Mononuclear cell (primary cell): ENCODE data around the gene MYO16. TPM values are rescaled to one million over a fixed set of nuclear protein-coding genes. Genes with fewer than 3 reads are reported as not detected.

Source experiments
- H3K27me3 ChIP-seq: 2 replicates; pipeline ENCODE4 v1.6.0; 2011; ENCODE audit warnings: low read length, control low read depth; ENCODE audit not compliant: insufficient read depth
- H3K4me1 ChIP-seq: 2 replicates; pipeline ENCODE4 v1.5.1; 2011; ENCODE audit warnings: mild to moderate bottlenecking, low read length, control low read depth; ENCODE audit not compliant: insufficient read depth
- H3K4me3 ChIP-seq: 2 replicates; pipeline ENCODE4 v1.5.1; 2011; ENCODE audit warnings: mild to moderate bottlenecking, low read length, moderate library complexity
- H3K9me3 ChIP-seq: 2 replicates; pipeline ENCODE4 v1.5.1; 2011; ENCODE audit warnings: low read depth, mild to moderate bottlenecking, control low read depth, low read length
- total RNA-seq: library from RNA; depleted of rRNA; stranded (reverse); fragments of >200 nt; gene quantifications from one replicate; pipeline ENCODE4 v1.2.3, GENCODE V29; 2012

The MYO16 gene
- total RNA-seq, 1 donor = 0.94 TPM

GRCh38 chr13:108632649-108633167, 3.3 kb downstream of the MYO16 start:
- H3K4me3 ChIP-seq = no peak overlapping the region
- H3K4me1 ChIP-seq = no peaks in the 10 kb centered on the region
- H3K9me3 ChIP-seq = no peaks in the 10 kb centered on the region
- H3K27me3 ChIP-seq = no peaks in the 10 kb centered on the region

GRCh38 chr13:108638901-108639300, 9.5 kb downstream of the MYO16 start:
- Histone ChIP-seq H3K27me3 (no peaks in the 10 kb centered on the region), H3K4me3 (no peak overlapping the region), H3K9me3 (no peaks in the 10 kb centered on the region), H3K4me1 (no peaks in the 10 kb centered on the region)

- H3K4me1 ChIP-seq = no peaks in the 10 kb centered on the region
- no peaks in the 10 kb centered on the region for H3K27me3 ChIP-seq
- H3K9me3 ChIP-seq = peaks cover 24% of the 10 kb centered on the region
- no peak overlapping the region for H3K4me3 ChIP-seq
These were observed 14.4 kb downstream of the MYO16 start for GRCh38 chr13:108643646-108644353.

- Histone ChIP-seq H3K4me1 (no peaks in the 10 kb centered on the region), H3K9me3 (peaks cover 24% of the 10 kb centered on the region), H3K4me3 (no peak overlapping the region), H3K27me3 (no peaks in the 10 kb centered on the region)
These were observed 16.0 kb downstream of the MYO16 start for GRCh38 chr13:108645376-108645775.

DNA sequence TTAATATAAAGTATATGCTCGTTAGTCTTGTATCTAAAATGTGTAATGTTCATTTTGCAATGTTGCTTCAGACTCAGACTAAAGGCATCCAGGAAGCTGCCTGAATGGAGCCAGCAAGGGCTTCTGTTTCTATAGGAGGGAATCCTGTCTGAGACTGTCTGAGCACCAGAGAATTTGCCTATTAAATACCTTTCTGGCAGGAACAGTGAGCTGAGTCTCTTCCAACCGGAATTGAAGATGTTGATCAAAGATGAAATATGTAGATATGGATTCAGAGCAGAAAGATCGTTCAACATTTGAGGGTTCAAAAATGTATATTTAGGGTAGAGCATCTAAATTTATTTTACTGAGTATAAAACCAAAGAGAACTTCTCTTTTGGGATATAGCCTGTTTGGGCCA, 20.9 kb downstream of the MYO16 start:
- H3K9me3 ChIP-seq = peaks cover 20% of the 10 kb centered on the region
- no peaks in the 10 kb centered on the region for H3K4me1 ChIP-seq

GRCh38 chr13:108656742-108657141, 27.3 kb downstream of the MYO16 start:
- no peaks in the 10 kb centered on the region for H3K9me3 ChIP-seq
- no peaks in the 10 kb centered on the region for H3K27me3 ChIP-seq
- no peaks in the 10 kb centered on the region for H3K4me1 ChIP-seq
- H3K4me3 ChIP-seq = no peak overlapping the region

More for the DNA sequence above, 20.9 kb downstream of the MYO16 start:
- Histone ChIP-seq H3K4me3 (no peak overlapping the region), H3K27me3 (no peaks in the 10 kb centered on the region)

DNA sequence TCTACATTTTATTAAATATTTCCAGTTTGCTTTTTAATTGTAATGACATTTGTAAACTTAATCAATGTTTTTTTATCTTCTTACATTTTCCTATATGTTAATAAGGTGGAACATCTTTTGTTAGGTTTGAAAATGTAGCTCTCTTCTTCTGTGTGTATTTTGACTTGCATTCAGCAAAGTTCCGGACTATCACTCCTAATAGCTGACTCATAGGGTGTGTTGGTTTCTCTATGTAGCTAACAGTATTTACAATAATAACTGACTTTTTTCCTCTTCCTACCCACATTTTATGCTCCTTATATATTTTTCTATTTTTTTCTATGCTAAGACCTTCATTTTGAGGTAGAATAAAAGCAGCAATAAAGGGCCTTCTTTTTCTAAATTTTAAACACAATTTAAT, 28.1 kb downstream of the MYO16 start:
- no peak overlapping the region for H3K4me3 ChIP-seq
- H3K4me1 ChIP-seq = no peaks in the 10 kb centered on the region
- no peaks in the 10 kb centered on the region for H3K9me3 ChIP-seq
- no peaks in the 10 kb centered on the region for H3K27me3 ChIP-seq

DNA sequence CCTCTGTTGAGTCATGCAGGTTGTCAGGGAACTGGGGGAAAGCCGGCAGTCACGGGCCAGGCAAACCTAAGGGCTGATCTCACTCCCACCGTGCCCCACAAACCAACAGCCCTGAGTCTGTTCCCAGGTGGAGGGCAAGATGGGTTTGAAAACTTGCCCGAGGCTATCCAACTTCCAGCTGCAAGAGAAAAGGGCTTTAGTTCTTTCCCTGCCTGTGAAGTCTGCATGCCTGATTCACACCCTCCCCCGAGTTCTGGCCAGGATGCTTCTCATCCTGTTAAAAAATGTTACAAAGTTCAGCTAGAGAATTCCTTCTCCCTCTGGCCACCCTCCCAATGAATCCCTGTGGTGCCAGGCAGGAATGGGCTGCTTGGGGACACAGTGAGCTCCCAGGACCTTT, 33.1 kb downstream of the MYO16 start:
- Histone ChIP-seq H3K9me3 (no peaks in the 10 kb centered on the region), H3K27me3 (no peaks in the 10 kb centered on the region), H3K4me1 (no peaks in the 10 kb centered on the region)

GRCh38 chr13:108663710-108664109, 34.3 kb downstream of the MYO16 start:
- no peak overlapping the region for H3K4me3 ChIP-seq
- H3K27me3 ChIP-seq = no peaks in the 10 kb centered on the region
- H3K9me3 ChIP-seq = peaks cover 6% of the 10 kb centered on the region
- H3K4me1 ChIP-seq = no peaks in the 10 kb centered on the region

More for the DNA sequence above, 33.1 kb downstream of the MYO16 start:
- H3K4me3 ChIP-seq = no peak overlapping the region

DNA sequence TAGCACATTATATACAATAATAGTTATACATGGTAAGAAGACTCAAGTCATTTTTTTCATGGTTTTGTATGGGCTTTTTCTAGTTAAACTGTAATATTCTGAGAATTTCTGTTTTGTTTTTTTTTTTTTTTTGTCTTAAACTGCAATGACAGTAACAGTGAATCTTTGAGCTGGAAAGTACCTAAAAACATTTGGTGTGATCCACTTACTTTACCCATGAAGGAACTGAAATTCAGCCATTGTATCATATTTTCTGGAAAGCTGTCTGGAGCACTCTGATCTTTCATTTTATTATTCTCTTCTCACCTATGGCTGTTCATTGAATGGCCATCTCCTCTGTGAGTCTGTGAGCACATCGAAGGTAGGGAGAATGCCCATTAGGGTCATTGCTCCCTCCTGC, 37.8 kb downstream of the MYO16 start:
- Histone ChIP-seq H3K4me1 (no peaks in the 10 kb centered on the region), H3K9me3 (peaks cover 10% of the 10 kb centered on the region), H3K4me3 (no peak overlapping the region), H3K27me3 (no peaks in the 10 kb centered on the region)

- H3K27me3 ChIP-seq = no peaks in the 10 kb centered on the region
These were observed 40.0 kb downstream of the MYO16 start for GRCh38 chr13:108669381-108669780.

DNA sequence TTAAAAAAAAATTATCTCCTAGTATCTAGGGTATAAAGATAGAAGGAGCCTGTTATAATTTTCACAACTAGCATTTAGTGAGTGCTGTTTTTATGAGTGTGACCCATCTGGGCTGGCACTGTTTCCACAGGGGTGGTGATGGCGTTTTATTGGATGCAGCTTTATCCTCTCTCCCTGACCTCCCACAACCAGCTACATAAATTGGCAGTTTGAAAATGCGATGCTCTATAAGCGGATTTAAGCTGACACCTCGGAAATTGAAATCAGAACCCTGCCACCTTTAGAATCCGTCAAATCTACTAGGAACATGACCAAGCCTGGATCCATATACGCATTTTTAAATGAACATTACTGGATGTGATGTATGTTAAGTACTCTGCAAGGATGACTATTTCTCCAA, 44.9 kb downstream of the MYO16 start:
- Histone ChIP-seq H3K4me1 (no peaks in the 10 kb centered on the region), H3K4me3 (no peak overlapping the region), H3K9me3 (no peaks in the 10 kb centered on the region), H3K27me3 (no peaks in the 10 kb centered on the region)

More at GRCh38 chr13:108669381-108669780, 40.0 kb downstream of the MYO16 start:
- Histone ChIP-seq H3K9me3 (peaks cover 10% of the 10 kb centered on the region), H3K4me1 (no peaks in the 10 kb centered on the region), H3K4me3 (no peak overlapping the region)

GRCh38 chr13:108674771-108675170, 45.4 kb downstream of the MYO16 start:
- Histone ChIP-seq H3K4me3 (no peak overlapping the region), H3K27me3 (no peaks in the 10 kb centered on the region), H3K4me1 (no peaks in the 10 kb centered on the region), H3K9me3 (no peaks in the 10 kb centered on the region)

- Histone ChIP-seq H3K4me3 (no peak overlapping the region), H3K4me1 (no peaks in the 10 kb centered on the region)
These were observed 47.2 kb downstream of the MYO16 start for GRCh38 chr13:108676620-108677019.

DNA sequence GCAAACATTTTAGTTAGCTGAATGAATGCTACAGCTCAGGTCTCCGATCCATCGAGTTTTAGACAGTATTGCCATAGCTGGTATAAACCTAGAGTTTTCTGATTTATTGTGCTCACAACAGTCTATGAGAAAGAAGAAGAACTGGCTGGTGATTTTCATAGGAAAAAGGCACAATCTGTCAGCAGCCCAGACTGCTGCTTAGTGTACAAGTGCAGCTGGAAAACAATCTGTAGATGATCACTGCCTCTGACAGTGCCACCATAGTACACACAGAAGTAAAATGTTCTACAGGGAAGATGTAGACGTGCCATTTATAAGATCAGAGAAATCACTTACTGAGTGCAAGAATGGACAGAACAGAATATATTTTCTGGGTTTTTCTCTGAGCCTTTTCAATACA, 48.4 kb downstream of the MYO16 start:
- Histone ChIP-seq H3K4me1 (no peaks in the 10 kb centered on the region), H3K27me3 (no peaks in the 10 kb centered on the region), H3K9me3 (no peaks in the 10 kb centered on the region), H3K4me3 (no peak overlapping the region)

More at GRCh38 chr13:108676620-108677019, 47.2 kb downstream of the MYO16 start:
- H3K9me3 ChIP-seq = no peaks in the 10 kb centered on the region
- no peaks in the 10 kb centered on the region for H3K27me3 ChIP-seq

- H3K9me3 ChIP-seq = no peaks in the 10 kb centered on the region
- H3K4me3 ChIP-seq = no peak overlapping the region
- no peaks in the 10 kb centered on the region for H3K27me3 ChIP-seq
- H3K4me1 ChIP-seq = no peaks in the 10 kb centered on the region
These were observed 50.6 kb downstream of the MYO16 start for GRCh38 chr13:108680011-108680410.
